ENCODE data around the gene PICALM. TPM values are rescaled to one million over a fixed set of nuclear protein-coding genes. Genes with fewer than 3 reads are reported as not detected.

Gene PICALM
- total RNA-seq, 2 donors from 2014 or later, result 97.8 to 132 TPM

DNA sequence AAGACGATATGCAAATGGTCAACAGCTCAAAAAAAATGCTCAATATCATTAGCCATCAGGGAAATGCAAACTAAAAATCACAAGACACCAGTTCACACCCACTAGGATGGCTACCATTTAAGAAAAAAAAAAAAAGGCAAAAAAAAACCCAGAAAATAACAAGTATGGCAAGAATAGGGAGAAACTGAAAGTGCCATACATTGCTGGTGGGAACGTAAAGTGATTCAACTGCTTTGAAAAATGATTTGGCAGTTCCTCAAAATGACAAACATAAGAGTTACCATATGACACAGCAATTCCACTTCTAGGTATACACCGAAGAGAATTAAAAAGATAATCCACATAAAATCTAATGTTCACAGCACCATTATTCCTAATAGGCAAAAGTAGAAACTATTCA is 47.5 kb downstream of the PICALM start:
- Histone ChIP-seq H3K27me3 (no peaks in the 10 kb centered on the region), H3K36me3 (replicated peaks in 1 of 2; ENCODE audit: insufficient read depth in 1 of 2, low read depth in 2 of 2) (peaks cover 0 to 11% of the 10 kb centered on the region in 2 donors), H3K27ac (no peak overlapping the region), H3K4me3 (peak overlapping the region in 1 of 2 donors; percentile 6), H3K9me3 (no peaks in the 10 kb centered on the region), H3K4me1 (no peaks in the 10 kb centered on the region)
- intact Hi-C loops (cut with DNase I), result no loop called here
- 84 to 90% methylated on average over 3 of the region's 3 CpGs for WGBS, 2 donors
- DNase-seq, result no peak
- no peak for ATAC-seq
- TF ChIP-seq, protein P1, sequence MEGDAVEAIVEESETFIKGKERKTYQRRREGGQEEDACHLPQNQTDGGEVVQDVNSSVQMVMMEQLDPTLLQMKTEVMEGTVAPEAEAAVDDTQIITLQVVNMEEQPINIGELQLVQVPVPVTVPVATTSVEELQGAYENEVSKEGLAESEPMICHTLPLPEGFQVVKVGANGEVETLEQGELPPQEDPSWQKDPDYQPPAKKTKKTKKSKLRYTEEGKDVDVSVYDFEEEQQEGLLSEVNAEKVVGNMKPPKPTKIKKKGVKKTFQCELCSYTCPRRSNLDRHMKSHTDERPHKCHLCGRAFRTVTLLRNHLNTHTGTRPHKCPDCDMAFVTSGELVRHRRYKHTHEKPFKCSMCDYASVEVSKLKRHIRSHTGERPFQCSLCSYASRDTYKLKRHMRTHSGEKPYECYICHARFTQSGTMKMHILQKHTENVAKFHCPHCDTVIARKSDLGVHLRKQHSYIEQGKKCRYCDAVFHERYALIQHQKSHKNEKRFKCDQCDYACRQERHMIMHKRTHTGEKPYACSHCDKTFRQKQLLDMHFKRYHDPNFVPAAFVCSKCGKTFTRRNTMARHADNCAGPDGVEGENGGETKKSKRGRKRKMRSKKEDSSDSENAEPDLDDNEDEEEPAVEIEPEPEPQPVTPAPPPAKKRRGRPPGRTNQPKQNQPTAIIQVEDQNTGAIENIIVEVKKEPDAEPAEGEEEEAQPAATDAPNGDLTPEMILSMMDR (IDR thresholded peaks at IDR 0.05), result no peak
- no peak for TF ChIP-seq POLR2A (IDR thresholded peaks at IDR 0.05)

DNA sequence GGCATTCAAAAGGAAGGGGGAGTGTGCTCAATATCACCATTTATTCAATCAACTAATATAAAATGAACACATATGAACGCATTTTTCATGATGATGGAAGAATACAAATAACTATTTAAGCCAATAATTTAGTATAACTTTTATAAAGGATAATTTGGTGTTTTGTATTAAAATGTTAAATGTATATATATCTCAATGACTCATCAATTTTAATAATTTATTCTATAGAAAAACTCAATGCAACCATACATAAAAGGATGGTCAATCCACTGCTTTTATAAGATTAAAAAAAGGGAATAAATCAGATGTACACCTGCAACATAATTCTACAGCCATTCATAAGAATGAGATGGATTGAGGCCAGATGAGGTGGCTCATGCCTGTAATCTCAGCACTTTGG is 50.6 kb downstream of the PICALM start:
- intact Hi-C loops (cut with DNase I), result no loop called here
- Histone ChIP-seq H3K4me3 (no peak overlapping the region), H3K4me1 (no peaks in the 10 kb centered on the region), H3K27ac (no peak overlapping the region), H3K9me3 (no peaks in the 10 kb centered on the region), H3K36me3 (replicated peaks in 1 of 2; ENCODE audit: insufficient read depth in 1 of 2, low read depth in 2 of 2) (peaks cover 0 to 4% of the 10 kb centered on the region in 2 donors), H3K27me3 (no peaks in the 10 kb centered on the region)
- no peak for ATAC-seq
- DNase-seq, result no peak
- 88 to 100% methylated on average over 1 of the region's 1 CpG for WGBS, 2 donors
- no peak for TF ChIP-seq POLR2A (IDR thresholded peaks at IDR 0.05)
- TF ChIP-seq, protein P1 (IDR thresholded peaks at IDR 0.05), result no peak

DNA sequence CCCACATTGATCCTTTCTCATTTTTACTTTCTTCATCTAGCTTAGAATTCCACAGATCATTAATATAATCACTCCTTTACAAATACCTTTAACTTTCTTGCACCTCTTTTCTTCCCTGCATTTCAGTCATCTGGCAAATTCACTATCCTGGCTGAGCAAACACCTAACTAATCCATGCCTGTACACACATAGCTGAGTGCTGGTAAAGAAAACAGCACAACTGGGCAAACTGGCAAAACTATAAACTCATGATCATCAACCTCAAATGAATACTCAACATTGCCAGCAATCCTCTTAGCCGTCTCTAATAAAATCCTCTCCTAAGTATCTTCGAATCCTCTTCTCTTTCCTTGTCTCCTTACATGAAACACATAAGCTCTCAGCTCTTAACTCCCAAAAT is 52.4 kb downstream of the PICALM start:
- 94 to 98% methylated on average over 2 of the region's 2 CpGs for WGBS, 2 donors
- Histone ChIP-seq H3K27me3 (no peaks in the 10 kb centered on the region), H3K4me1 (no peaks in the 10 kb centered on the region), H3K4me3 (no peak overlapping the region), H3K27ac (no peak overlapping the region), H3K36me3 (replicated peaks in 1 of 2; ENCODE audit: insufficient read depth in 1 of 2, low read depth in 2 of 2) (peaks cover 7 to 9% of the 10 kb centered on the region in 2 donors), H3K9me3 (no peaks in the 10 kb centered on the region)
- DNase-seq (no peak), ATAC-seq (no peak)
- intact Hi-C loops (cut with DNase I), result no loop called here
- TF ChIP-seq, protein P1 (IDR thresholded peaks at IDR 0.05), result no peak
- no peak for TF ChIP-seq POLR2A (IDR thresholded peaks at IDR 0.05)

DNA sequence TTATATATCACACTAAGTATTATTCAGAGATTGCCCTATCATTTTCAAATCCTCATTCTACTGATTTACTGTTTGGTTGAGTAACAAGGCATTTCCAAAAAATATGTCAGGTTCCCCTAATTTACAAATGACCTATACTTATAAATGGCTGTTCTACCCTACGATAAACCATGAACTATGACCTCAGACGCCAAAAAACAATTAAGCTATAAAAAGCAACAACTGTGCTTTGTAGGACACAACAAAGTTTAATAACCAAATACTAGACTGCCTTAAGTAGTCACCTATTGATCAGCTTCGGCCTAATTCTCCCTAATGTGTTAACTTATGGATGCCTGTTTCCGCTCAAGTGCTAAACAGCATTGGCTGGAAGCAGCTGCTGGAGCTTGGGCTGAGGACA is 53.2 kb downstream of the PICALM start:
- ATAC-seq, result no peak
- intact Hi-C loops (cut with DNase I), result no loop called here
- H3K27me3 ChIP-seq, result no peaks in the 10 kb centered on the region
- 78 to 92% methylated on average over 4 of the region's 4 CpGs for WGBS, 2 donors
- H3K9me3 ChIP-seq, result no peaks in the 10 kb centered on the region
- no peak for TF ChIP-seq POLR2A (IDR thresholded peaks at IDR 0.05)
- TF ChIP-seq, protein P1 (IDR thresholded peaks at IDR 0.05), result no peak
- H3K27ac ChIP-seq, result no peak overlapping the region
- H3K36me3 ChIP-seq (replicated peaks in 1 of 2; ENCODE audit: insufficient read depth in 1 of 2, low read depth in 2 of 2), result peaks cover 9 to 12% of the 10 kb centered on the region in 2 donors
- no peaks in the 10 kb centered on the region for H3K4me1 ChIP-seq
- no peak overlapping the region for H3K4me3 ChIP-seq
- DNase-seq, result no peak

DNA sequence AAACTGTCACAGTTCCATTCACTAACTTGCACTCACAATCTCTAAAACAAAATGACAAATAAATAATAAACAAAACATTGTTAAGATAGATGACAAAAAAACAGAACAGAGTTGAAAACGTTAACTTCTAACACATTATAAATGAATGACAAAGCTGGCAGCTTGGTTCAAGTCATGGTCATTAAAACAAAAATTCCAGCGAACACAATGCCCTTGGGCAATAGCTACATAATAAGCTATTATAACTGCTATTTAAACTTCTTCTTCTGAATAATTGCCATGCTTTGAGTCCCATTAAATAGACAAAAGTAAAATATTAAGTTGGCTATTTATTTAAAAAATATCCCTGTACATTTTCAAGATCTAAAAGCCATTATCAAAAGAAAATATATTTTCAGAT is 54.7 kb downstream of the PICALM start:
- no peaks in the 10 kb centered on the region for H3K4me1 ChIP-seq
- H3K27ac ChIP-seq, result no peak overlapping the region
- DNase-seq, result no peak
- H3K36me3 ChIP-seq (replicated peaks in 1 of 2; ENCODE audit: insufficient read depth in 1 of 2, low read depth in 2 of 2), result peaks cover 9 to 12% of the 10 kb centered on the region in 2 donors
- TF ChIP-seq POLR2A (IDR thresholded peaks at IDR 0.05), result no peak
- TF ChIP-seq, protein P1 (IDR thresholded peaks at IDR 0.05), result no peak
- H3K4me3 ChIP-seq, result no peak overlapping the region
- no peaks in the 10 kb centered on the region for H3K9me3 ChIP-seq
- no peak for ATAC-seq
- 39 to 47% methylated on average over 2 of the region's 2 CpGs for WGBS, 2 donors
- intact Hi-C loops (cut with DNase I), result no loop called here
- H3K27me3 ChIP-seq, result no peaks in the 10 kb centered on the region
